GM21723 (cell line): ENCODE data around the gene C1orf56.
"Not testable (repeated sequence)": the region's sequence is repeated elsewhere in the genome, so short reads cannot be mapped to it uniquely, and the experiment has no call there.

Source experiments
- ATAC-seq: cut with Tn5 transposase; IDR thresholded peaks from one replicate; pipeline ENCODE4 v1.9.1; 2021; ENCODE audit warnings: mild to moderate bottlenecking, moderate library complexity; ENCODE audit not compliant: unreplicated experiment

The C1orf56 gene

GRCh38 chr1:151060657-151061421, 13.3 kb downstream of the C1orf56 start:
- ATAC-seq: no peak

GRCh38 chr1:151061704-151062103, 14.2 kb downstream of the C1orf56 start:
- ATAC-seq: no peak

DNA sequence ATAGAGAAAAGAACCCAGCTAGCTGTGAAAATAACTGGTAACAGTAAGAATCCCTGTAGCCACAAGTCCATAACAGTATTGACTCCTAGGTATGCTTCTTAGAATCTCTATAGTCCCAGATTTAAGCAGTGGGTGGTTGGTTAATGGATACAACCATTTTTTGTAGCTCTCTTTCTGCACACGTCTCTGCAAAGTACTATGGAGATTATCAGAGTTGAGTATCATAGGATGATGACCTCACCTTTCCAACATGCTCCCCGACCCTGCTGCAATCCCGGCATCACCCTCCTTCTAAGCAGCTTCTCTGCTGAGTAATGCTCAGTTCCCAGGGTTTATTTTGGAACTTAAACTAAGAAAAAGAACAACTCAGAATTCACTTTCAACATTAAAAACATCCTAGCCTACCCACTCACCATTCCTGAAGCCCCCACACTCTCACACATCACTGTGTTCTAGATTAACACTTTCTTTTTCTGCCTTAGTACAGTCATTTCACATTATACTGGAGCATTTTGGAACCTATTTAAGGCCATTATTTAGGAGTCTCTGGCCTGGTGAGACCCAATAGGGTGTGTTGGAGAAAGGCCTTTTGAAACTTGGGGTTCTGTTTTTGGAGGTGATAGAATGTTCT, 15.3 kb downstream of the C1orf56 start:
- ATAC-seq: no peak

DNA sequence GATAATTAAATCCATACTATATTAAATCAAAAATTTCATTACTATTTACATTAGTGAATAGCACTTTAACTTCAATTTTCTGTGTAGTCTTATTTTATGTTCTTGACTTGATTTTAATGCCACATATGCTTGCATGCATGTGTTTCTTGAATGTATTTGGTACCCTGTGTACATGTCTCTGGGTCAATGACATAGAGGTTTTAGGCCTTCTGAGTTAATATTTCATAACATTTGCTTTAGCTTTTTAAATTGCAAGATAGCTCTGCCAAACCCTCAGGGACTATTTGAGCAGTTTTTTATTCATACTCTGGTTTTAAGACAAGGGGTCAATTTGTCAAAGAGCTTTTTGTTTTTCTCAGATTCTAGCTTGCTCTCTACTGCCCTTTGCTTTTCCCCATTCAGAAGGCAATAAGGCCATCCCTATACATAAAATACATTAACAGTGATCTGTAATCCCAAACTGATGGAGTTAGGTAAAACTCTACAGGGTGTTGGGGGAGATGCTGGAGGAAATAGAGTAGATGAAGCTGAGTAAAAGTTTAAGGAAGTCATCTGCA, 17.6 kb downstream of the C1orf56 start:
- no peak for ATAC-seq

GRCh38 chr1:151067185-151067584, 19.6 kb downstream of the C1orf56 start:
- no peak for ATAC-seq

DNA sequence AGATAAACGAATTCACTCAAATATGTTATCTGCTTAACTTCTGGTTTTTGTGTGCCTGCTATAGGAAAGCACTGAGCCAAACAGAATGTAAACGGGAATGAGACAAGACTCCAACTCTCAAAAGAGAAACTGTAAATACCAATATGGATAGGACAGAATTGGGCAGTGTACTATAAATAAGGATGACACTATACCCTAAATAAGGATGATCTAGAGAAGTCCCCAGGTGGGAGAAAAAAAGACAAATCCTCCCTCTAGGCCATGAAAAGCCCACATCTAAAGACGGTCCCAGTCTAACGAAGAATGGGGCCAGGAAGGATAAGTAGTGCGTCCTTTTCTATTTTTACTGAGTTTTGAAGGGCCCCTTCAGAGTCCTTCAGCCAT, 21.5 kb downstream of the C1orf56 start:
- ATAC-seq: no peak

DNA sequence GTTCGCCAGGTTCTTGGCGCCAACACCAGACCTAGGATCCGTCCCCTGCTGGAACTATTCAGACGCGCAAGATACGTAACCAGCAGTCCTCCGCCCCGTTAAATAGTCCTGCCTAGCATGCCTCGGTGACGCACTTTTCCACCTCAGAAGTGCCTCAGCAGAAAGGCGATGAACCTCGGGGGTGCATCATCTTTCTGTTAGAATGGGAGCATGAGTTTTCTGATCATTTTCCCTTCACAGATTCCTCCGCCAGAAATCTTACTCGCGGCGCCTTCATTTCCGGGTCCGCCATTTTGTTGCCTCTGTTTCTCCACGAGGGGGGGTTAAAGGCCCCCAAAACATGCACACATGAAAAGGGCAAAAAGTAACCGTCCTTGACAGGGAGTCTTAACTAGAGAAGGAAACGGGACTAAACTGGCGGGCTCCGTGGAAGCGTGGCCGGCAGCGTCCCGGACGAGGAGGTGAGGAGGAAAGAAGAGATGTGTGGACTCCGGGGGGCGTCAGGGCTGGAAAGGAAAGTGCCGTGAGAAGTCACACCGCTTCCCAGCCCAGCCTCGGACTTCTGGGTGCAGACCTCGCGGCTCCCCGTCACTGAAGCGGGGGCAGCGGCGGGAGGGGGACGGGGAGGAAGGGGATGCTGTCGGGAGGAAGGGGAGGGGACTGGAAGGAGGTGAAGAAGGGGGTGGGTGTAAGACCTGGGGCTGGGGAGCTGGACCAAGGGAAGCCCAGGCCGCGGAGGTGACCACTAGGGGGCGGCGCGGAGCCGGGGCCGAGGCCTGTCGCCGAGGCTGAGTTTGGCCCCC, 23.1 kb downstream of the C1orf56 start, which contains the start of gene GABPB2:
GABPB2 (plus strand) TSS at position 288 of the 803 bp plus-strand sequence. CDS start 17,429 bp downstream, outside the sequence.
- peak; percentile 66 for ATAC-seq

DNA sequence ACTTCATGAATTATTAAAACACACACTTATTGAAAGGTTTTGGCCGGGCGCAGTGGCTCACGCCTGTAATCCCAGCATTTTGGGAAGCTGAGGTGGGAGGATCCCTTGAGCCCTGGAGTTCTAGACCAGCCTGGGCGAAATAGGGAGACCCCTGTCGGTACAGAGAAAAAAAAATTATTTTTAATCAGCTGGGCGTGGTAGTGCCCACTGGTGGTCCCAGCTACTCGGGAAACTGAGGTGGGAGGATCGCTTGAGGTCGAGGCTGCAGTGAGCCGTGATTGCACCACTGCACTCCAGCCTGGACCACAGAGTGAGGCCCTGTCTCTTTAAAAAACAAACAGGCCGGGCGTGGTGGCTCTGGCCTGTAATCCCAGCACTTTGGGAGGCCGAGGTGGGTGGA, 24.7 kb downstream of the C1orf56 start:
- ATAC-seq: no peak

GRCh38 chr1:151085953-151086559, 38.5 kb downstream of the C1orf56 start:
- no peak for ATAC-seq

DNA sequence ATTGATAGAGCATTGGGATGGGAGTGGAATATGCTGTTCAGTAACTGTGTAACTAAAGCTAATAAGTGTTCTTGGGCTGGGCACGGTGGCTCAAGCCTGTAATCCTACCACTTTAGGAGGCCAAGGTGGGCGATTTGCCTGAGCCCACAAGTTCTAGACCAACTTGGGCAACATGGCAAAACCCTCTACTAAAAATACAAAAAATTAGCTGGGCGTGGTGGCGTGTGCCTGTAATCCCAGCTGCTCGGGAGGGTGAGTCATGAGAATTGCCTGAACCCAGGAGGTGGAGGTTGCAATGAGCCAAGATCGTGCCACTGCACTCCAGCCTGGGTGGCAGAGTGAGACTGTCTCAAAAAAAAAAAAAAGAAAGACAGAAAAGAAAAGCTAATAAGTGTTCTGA, 49.9 kb downstream of the C1orf56 start:
- ATAC-seq: not testable (repeated sequence)

GRCh38 chr1:151098126-151098525, 50.6 kb downstream of the C1orf56 start:
- no peak for ATAC-seq
